Stimulated activated CD4-positive, alpha-beta T cell treated with anti-CD3 and anti-CD28 coated beads, Interleukin-2, amount 100 ng/mL, for 4 hours (primary cell): ENCODE measurements around the gene PRR3.

Source experiments
- DNase-seq: peaks from one replicate; pipeline ENCODE4 v3.0.0-alpha.2; 2020; ENCODE audit warnings: low read depth

PRR3 gene

GRCh38 chr6:30571762-30572082 lies 14.6 kb downstream of the PRR3 start:
- DNase-seq = no peak

- no peak for DNase-seq
Observed at GRCh38 chr6:30572148-30572547, 15.1 kb downstream of the PRR3 start.

- DNase-seq = no peak
Observed at GRCh38 chr6:30573113-30573512, 16.0 kb downstream of the PRR3 start.

- DNase-seq = no peak
Observed at GRCh38 chr6:30578051-30578450, 21.0 kb downstream of the PRR3 start.

GRCh38 chr6:30583921-30584320 lies 26.8 kb downstream of the PRR3 start:
- no peak for DNase-seq

GRCh38 chr6:30589754-30590358 lies 32.8 kb downstream of the PRR3 start:
- DNase-seq = no peak

- no peak for DNase-seq
Observed at GRCh38 chr6:30590509-30590908, 33.4 kb downstream of the PRR3 start.

- DNase-seq = no peak
Observed at GRCh38 chr6:30591008-30591407, 33.9 kb downstream of the PRR3 start.

GRCh38 chr6:30592287-30592686 lies 35.2 kb downstream of the PRR3 start:
- DNase-seq = no peak

- peak; percentile 58 for DNase-seq
Observed at GRCh38 chr6:30597315-30598144, 40.4 kb downstream of the PRR3 start.

- DNase-seq = no peak
Observed at GRCh38 chr6:30598912-30599624, 42.0 kb downstream of the PRR3 start.

GRCh38 chr6:30599625-30600324 lies 42.7 kb downstream of the PRR3 start:
- no peak for DNase-seq

- DNase-seq = no peak
Observed at GRCh38 chr6:30600451-30600961, 43.4 kb downstream of the PRR3 start.

GRCh38 chr6:30601436-30601814 lies 44.3 kb downstream of the PRR3 start:
- DNase-seq = no peak

- no peak for DNase-seq
Observed at GRCh38 chr6:30601815-30602641, 44.9 kb downstream of the PRR3 start.

- DNase-seq = no peak
Observed at GRCh38 chr6:30603961-30604360, 46.9 kb downstream of the PRR3 start.

GRCh38 chr6:30610065-30610464 lies 53.0 kb downstream of the PRR3 start:
- no peak for DNase-seq

GRCh38 chr6:30611150-30611855 lies 54.2 kb downstream of the PRR3 start:
- no peak for DNase-seq

GRCh38 chr6:30611856-30612194 lies 54.7 kb downstream of the PRR3 start:
- no peak for DNase-seq

- no peak for DNase-seq
Observed at GRCh38 chr6:30612213-30612612, 55.1 kb downstream of the PRR3 start.

GRCh38 chr6:30612687-30613248 lies 55.7 kb downstream of the PRR3 start:
- no peak for DNase-seq
